D341Med (cell line): ENCODE measurements around the gene FSHR.
A peak's percentile ranks its signal among the peaks of the same experiment; 100 is the strongest.

Experiments
- DNase-seq: peaks from one replicate; pipeline ENCODE4 v3.0.0; 2012; ENCODE audit warnings: low spot score

Gene FSHR

DNA sequence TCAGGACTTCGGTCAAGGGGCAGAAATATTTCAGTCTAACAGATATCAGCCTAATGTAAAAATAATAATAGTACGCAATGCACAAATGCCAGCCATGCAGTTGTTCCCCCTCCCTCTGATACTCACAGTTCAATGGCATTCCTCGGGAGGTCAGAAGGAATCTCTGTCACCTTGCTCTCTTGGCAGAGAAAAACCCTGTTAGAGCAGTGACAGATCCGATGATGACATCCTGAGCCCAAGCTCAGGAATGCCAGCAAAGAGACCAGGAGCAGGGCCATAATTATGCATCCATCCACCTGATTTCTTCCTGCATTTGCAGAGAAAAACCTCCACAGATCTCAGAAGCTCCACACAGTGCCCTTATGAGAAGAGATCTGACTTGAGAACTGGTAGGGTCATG, at the start of gene FSHR:
Gene FSHR, minus strand, starts transcription at position 376 of the 400 bp plus-strand sequence. Its CDS starts 98 bp downstream, at position 278.
- no peak for DNase-seq

- no peak for DNase-seq
Observed at GRCh38 chr2:49199266-49199665, 45.0 kb upstream of the FSHR start.

DNA sequence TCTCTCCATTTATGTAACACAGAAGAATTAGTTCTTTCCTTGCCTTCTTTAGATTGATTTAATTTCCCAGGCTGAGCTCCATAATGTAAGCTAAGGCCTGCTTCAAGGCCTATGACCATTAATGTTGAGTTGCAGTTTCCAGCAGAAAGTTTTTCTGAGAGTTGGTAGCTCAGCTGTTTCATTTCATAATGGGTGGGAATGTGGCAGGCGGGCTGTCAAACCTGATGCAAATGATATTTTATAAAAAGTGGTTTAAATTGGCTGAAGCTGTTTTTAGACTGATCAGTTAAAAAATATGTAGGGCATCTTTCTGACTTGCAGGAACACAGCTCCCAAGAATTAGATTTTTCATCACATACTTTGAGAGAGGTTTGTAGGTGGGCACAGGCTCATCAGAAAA, 40.4 kb upstream of the FSHR start:
- DNase-seq, result no peak

DNA sequence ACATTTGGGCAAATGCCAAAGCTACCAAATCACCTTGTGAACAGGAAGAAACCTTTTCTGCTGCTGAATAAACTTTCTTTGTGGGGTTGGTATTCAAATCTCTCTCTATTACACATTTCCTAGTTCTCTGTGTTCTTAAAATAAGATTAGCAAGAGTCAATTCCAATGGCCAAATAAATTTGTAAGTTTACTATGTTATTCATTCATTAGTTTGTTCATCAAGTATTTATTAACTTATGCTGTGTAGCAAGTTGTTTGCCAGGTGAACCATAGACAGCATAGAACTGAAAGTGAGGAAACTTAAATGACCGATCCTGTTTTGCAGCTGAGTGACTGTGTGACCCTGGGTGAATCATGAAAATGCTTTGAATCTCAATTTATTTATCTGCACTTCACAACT, 37.7 kb upstream of the FSHR start:
- no peak for DNase-seq

DNA sequence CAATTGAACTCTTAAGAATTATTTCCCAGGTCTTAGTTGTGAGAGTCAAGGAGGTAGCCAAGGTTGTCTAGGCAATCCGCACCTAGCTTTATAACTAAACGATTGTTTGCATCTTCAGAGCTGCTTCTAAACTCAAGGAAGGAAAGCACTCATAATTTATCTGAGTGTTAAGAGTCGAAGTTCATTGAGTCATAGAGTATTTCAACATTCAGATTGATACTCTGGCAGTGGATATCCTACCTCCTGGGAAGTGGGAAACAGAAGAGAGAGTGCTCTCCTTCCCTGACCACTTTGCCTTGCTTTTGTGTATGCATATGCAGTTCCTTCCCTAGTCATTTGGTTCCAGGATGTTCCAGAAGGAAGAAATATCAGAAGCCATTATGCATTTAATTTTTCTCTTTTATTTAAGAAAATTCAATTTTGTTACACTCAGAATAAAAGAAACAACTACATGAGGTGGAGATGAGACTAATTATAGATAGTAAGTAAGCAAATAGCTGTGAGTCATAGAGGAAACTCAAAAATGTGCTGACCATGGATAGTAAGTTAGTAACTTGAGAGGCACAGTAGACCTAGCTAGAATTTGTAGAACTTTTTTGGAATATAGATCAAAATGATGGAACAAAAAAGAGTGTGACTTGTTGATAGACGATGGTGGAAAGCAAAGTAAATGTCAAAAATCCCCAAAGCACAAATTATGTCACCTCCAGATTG, 35.4 kb upstream of the FSHR start:
- DNase-seq, result no peak

DNA sequence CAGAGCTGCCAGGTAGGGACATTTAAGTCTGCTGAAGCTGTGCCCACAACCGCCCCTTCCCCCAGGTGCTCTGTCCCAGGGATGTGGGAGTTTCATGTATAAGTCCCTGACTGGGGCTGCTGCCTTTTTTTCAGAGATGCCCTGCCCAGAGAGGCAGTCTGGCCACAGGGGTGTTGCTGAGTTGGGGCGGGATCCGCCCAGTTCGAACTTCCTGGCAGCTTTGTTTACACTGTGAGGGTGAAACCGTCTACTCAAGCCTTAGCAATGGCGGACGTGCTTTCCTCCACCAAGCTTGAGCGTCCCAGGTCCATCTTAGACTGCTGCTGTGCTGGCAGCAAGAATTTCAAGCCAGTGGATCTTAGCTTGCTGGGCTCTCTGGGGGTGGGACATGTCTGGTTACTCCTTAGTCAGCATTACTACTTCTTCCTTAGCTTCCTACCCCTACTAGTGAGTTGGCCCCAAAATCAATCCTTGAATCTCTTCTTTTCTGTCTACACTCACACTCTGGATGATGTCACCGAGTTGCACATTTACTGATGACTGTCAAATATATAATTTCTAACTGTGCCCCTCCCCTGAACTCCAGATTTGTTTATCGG, 31.8 kb upstream of the FSHR start:
- no peak for DNase-seq

DNA sequence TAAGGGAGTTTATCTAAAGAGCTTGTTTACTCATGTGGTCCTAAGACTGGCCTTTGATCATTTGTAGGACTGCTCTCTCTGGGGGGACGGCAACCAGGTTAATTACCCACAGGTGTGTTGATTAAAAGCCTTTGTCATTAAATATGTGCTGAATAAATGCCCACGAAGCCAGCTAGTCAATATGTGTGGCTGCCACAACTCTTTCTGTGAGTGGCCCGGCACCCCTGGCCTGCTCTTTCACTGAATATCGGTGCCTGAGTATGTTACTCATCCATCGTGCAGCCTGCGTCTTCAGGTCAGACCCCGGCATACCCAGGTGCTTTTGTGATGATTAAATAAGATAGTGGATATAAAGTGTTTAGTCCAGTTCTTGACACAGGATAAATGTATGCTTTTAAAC, 24.3 kb upstream of the FSHR start:
- no peak for DNase-seq

GRCh38 chr2:49177194-49177593, 22.9 kb upstream of the FSHR start:
- DNase-seq, result no peak

DNA sequence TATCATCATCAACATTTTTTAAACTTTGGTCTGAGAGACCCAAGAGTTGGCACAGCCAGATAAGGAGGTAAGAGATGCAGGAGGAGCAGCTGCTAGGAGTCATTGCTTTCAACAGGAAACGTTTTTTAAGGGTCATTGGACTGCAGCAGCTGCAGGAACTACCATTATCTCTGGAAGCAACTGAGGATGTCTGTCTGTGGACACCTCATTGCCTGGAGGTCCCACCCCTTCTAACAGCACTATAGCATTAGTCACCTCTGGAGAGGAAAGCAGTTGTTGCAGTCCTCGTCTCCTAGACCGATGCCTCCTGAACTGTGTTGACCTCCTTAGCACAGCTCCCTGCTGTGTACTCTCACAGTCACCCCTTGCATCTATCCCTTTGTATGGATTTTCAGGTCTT, 21.5 kb upstream of the FSHR start:
- no peak for DNase-seq

DNA sequence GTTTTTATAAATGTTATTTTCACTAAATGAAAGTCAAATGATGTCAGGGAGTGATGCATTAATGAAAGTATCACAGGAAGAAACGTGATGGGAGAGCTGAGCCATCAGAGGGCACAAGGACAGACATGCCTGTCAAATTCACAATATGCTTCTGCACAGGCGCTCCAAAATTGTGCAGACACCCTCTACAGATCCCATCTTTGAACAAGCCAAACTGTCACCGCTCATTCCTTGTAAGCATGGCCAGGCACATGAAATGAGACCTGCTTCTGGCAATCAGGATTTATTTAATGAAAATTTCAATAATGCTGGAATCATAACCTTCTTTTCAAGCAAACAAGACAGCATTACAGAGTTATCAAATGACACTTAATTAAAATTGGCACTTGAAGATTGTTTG, 20.4 kb upstream of the FSHR start:
- DNase-seq, result no peak

DNA sequence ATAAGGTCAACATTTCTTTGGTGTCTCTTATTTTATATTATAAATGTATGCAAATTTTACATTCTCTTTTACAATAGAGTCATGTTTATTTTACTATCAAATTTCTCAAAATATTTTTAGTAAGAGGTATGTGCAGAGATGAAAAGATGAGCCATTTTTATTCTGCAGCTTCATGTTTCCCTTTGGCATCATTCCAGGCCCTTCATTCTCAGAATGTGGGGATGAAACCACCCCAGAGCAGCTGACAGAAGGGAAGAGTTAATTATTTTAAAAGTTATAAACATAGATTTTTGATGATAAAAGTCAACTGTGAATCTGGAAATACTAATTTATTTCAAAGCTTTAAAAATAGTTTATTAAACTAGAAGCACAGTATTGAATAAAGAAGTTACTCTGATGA, 12.8 kb upstream of the FSHR start:
- no peak for DNase-seq

GRCh38 chr2:49165662-49166061, 11.3 kb upstream of the FSHR start:
- DNase-seq, result no peak

DNA sequence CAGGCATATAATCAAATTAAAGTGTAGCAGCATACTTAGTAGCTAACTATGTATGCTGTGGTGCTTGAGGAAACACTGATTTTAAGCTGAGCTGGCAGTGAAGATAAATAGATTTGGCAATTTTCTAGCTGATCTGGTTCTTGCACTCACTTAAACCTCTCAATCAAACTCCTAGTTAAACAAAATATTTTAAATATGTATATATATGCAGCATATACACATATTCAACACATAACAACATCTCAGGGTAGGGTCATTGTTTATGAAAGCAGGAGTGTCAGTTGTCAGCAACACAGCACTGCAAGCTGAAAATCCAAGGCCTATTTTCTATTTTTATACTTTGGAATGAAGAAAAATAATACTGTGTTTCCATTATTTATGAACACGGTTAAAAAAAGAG, 10.4 kb upstream of the FSHR start:
- no peak for DNase-seq

- DNase-seq, result no peak
Observed at GRCh38 chr2:49162151-49162550, 7.8 kb upstream of the FSHR start.

DNA sequence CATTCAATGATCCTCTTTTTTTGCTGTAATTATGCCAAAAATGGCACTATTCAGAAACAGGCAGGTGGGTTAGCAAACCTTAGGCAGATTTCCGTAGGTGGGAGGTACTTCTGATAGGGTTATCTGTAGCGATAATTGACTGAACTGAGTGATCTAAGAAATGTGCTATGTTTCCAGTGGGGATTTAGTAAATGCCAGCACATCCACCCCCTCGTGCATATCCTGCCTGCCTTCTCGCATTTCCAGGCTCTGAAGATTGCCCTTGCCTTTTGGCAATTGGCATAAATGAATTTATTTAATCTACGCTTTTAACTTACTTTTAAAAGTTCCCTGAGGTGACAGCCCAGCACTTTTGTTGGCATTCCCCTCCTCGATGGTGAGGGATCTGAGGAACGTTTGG, 576 bp upstream of the FSHR start:
- no peak for DNase-seq

- no peak for DNase-seq
Observed at GRCh38 chr2:49153252-49153651, 1.1 kb downstream of the FSHR start.

- DNase-seq, result no peak
Observed at GRCh38 chr2:49152824-49153223, 1.5 kb downstream of the FSHR start.

- DNase-seq, result no peak
Observed at GRCh38 chr2:49146401-49146800, 7.9 kb downstream of the FSHR start.

DNA sequence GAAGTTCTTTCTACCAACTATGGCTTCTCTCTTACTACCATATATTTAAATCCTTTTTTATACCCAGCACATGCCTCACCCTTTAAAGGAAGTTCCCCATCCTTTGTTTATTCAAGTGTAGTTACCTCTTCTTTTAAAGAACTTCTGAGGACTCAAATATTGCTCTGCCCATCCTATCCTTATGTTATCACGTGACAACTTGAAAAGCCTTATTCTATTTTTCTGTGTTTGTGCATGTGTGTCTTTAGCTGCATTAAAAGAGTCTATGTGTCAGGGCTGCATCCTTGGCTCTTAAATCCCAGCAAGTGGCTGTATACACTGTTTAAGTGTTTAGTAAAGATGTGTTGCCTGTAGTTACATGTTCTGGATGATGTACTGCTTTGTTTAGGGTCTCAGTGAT, 22.5 kb downstream of the FSHR start:
- DNase-seq, result no peak

- DNase-seq, result no peak
Observed at GRCh38 chr2:49129034-49129433, 25.3 kb downstream of the FSHR start.

DNA sequence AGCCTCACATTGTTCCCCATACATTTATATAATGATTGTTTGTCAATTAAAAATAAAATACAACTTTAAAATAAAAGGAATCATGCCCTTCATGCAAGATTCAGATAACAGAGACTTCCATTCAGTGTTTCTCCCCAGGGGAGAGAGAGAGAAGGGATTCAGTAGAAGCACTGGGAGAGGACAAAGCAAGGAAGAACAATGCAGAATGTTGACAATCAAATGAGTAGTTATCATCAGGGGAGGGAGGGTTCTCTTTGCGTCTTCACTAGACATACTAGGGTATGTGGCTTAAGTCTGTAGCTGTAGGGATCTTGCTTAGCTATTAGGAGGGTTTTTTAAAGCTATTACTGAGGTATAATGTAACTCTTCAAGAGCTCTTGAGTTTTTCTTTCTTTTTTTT, 30.7 kb downstream of the FSHR start:
- no peak for DNase-seq

- DNase-seq, result no peak
Observed at GRCh38 chr2:49122107-49122506, 32.2 kb downstream of the FSHR start.

DNA sequence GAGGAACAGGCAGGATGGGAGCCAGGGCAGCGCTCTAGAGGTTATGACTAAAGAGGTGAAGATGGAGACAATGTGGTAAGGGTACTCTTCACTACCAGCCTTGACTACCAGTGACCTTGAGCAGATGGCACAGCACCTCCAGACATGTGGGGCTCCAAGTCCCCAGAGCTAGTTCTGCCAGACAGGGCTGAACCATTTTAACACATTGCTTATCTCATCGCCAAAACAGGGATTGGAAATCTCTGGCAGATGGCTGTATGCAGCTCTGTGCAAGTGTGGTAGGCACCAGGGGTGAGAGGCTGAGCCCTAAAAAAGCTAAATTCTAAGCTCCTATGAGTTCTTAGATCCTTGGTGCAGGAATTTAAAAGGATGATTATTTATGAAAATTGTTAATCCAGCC, 41.3 kb downstream of the FSHR start:
- DNase-seq, result peak; percentile 74

- no peak for DNase-seq
Observed at GRCh38 chr2:49111456-49111855, 42.9 kb downstream of the FSHR start.
